Measurements from ENCODE around the gene PRODH2.

Gene PRODH2, protein sequence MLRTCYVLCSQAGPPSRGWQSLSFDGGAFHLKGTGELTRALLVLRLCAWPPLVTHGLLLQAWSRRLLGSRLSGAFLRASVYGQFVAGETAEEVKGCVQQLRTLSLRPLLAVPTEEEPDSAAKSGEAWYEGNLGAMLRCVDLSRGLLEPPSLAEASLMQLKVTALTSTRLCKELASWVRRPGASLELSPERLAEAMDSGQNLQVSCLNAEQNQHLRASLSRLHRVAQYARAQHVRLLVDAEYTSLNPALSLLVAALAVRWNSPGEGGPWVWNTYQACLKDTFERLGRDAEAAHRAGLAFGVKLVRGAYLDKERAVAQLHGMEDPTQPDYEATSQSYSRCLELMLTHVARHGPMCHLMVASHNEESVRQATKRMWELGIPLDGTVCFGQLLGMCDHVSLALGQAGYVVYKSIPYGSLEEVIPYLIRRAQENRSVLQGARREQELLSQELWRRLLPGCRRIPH

DNA sequence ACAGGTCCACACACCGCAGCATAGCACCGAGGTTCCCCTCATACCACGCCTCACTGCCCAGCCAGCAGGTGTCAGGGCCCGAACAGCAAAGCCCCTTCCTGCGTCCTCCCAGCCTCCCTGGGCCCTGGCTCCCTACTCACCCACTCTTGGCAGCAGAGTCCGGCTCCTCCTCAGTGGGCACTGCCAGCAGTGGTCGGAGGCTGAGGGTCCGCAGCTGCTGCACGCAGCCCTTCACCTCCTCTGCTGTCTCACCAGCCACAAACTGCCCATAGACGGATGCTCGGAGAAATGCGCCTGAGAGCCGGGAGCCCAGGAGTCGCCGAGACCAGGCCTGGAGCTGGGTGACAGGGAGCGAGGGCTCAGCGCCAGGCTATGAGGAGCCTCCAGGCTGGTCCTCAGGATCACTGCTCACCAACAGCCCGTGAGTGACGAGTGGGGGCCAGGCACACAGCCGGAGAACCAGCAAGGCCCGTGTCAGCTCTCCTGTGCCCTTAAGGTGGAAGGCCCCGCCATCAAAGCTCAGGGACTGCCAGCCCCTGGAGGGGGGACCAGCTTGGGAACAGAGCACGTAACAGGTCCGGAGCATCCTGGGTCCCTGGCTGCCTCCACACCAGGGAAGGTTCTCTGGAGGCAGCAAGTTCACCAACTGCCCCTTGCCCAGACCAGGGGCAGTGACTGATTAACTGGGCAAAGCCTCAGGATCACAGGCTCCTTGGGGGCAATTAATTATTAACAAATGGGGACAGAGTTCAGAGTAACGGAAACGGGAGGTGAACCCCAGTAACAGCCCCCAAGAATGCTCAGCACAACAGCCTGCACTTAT lies at the start of gene PRODH2:
Gene PRODH2 (minus strand): TSS at position 626 of the 823 bp plus-strand sequence. CDS start 40 bp downstream, at position 586.
- DNase-seq = no peak

DNA sequence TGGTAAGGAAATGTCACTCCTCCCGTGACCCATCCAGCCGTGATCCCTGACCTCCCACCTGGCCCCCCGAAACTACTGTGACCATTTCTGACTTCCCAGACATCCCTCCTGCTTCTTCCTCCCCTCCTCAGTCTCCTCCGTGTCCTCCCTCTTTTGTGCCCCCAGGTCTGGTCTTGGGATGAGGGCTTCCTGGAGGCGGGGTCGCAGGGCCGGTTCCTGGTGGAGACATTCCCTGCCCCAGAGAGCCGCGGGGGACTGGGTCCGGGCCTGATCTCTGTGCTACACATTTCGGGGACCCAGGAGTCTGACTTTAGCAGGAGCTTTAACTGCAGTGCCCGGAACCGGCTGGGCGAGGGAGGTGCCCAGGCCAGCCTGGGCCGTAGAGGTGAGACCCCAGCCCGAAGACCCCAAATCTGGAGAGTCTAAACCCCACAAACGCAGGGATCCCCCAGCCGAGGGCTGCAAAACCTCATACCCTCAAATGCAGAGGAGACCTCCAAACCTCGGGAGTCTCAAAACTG lies 49.1 kb upstream of the PRODH2 start:
- no peak for DNase-seq

GRCh38 chr19:35860818-35861639 lies 48.4 kb upstream of the PRODH2 start:
- no peak for DNase-seq

DNA sequence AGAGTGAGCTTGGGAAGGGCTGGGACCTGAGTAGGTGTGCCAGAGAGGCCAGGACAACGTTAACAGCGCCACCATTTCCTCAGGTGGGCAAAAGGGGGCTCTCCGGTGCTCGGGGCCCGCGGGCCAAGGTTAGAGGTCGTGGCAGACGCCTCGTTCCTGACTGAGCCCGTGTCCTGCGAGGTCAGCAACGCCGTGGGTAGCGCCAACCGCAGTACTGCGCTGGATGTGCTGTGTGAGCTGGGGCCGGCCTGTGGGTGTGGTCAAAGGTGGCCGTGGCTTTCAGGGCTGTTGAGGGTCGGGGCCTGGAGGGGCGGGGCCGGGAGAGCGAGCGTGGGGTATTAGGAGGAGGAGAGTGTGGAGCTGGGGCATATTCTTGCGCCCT lies 47.8 kb upstream of the PRODH2 start:
- DNase-seq = no peak

- DNase-seq = no peak
These were observed 46.8 kb upstream of the PRODH2 start for GRCh38 chr19:35859414-35859813.

- DNase-seq = no peak
These were observed 45.7 kb upstream of the PRODH2 start for GRCh38 chr19:35858311-35858710.

DNA sequence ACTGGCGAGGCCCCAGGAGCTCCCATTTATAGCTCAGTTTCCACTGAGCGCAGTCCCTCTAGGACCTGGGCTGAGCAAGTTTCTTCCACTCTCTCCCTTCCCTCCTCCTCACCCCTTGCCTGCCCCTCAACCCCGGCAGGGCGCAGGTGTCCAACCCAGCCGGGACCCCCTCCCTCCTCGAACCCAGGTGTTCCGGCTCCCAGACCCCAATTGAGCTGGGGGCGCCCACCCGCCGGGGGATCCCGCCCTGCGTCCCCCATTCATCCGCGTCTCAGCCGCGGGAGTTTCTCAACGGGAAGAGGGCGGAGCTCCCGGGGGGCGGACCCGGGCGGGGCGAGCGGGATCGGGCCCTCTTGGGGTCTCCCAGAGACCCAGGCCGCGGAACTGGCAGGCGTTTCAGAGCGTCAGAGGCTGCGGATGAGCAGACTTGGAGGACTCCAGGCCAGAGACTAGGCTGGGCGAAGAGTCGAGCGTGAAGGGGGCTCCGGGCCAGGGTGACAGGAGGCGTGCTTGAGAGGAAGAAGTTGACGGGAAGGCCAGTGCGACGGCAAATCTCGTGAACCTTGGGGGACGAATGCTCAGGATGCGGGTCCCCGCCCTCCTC lies 44.0 kb upstream of the PRODH2 start, which contains the start of gene KIRREL2:
Gene KIRREL2 (plus strand): TSS at position 366 of the 604 bp plus-strand sequence. CDS start 209 bp downstream, at position 575.
- peak in 4 of 6 experiments; percentile 11 to 48 (median 29) for DNase-seq

DNA sequence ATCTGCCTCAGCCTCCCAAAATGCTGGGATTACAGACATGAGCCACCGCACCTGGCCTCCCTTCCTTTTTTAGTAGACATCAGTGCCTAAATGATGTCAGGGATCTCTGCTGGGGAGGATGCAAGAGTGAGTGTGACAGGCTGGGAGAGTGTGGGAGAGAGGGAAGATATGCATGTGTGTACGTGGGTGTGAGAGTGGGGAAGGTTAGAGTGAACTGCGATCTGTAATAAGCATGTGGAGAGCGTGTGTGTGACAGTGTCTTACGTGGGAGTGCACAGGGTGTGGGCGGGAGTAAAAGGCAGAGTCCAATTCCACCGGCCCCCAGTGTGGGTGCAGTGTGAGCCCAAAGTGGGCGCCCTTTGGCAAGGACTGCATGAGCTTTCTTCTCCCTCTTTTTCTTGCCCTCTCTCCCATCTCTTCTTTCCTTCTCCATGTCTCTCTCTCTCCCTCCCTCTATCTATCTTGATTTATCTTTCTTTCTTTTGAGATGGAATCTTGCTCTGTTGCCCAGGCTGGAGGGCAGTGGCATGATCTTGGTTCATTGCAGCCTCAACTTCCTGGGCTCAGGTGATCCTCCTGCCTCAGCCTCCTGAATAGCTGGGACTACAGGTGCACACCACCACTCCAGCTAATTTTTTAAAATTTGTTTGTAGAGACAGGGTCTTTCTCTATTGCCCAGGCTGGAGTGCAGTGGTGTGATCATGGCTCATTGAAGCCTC lies 40.6 kb upstream of the PRODH2 start:
- DNase-seq = no peak

GRCh38 chr19:35852029-35852780 lies 39.6 kb upstream of the PRODH2 start, which contains the start of gene NPHS1:
Gene NPHS1, minus strand, starts transcription at chr19:35852504. Its CDS starts 667 bp downstream, at chr19:35851837.
- DNase-seq = no peak

GRCh38 chr19:35851213-35852028 lies 38.8 kb upstream of the PRODH2 start:
- no peak for DNase-seq

DNA sequence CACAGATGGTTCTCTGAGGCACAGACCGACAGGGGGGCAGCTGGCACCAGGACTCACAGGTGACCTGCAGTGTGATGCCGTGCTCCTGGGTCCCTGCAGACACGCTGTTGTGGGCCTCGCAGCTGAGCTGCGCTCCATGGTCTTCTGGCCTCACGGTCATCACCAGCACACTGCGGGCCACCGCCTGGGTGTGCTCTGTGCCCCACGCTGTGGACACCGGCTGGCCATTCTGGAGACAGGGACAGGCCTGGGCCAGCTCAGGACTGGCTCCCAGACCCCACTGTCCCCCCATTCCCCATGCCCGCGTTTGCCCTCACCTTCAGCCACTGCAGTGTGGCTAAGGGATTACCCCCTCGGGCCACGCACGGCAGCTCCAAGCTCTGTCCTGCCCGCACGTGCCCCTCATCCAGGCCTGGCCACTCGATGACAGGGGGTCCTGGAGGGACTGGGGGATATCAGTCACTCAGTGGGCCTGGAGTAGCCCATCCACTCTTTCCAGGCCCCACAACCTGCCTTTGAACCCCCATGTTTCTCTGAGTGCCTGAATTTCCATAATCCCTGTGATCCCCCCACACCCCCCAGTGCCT lies 36.4 kb upstream of the PRODH2 start:
- no peak for DNase-seq

GRCh38 chr19:35848486-35848885 lies 35.8 kb upstream of the PRODH2 start:
- no peak for DNase-seq

GRCh38 chr19:35847911-35848310 lies 35.3 kb upstream of the PRODH2 start:
- DNase-seq = no peak

- no peak for DNase-seq
These were observed 33.5 kb upstream of the PRODH2 start for GRCh38 chr19:35846038-35846668.

DNA sequence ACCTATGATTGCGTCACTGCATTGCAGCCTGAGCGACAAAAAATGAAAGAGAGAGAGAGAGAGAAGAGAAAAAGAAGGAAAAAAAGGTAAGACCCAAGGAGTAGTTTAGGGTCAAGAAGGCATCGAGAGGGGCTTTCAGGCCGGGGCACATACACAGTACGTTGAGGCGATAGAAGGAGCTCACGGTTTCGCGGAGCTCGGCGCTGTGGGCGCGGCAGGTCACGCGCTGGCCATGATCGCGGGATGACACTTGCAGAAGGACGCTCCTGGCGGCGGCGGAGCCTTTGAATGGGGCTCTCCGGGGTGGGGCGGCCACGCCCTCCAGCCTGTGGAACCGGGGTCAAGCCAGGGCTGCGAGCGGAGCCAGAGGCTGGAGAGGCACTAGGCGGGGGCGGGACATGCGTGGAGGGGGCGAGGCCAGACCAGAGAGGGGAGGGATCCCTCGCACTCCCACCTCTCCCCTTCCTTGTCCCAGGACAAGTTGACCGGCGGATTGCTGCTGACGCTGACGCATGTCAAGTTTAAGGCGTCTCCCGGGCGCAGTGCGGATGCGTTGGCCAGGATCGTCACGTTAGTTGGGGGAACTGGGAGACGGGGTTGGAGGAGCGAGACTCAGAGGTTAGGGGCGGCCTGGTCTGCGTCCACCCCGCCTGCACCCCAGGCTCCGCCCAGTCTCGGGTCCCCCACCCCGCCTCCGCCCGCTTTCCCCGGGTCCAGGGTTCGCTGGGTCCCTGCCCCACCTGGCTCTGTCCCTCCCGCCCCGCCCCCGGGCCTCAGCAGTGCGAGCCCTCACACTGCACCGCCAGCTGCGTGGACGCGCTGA lies 32.8 kb upstream of the PRODH2 start:
- DNase-seq = no peak

DNA sequence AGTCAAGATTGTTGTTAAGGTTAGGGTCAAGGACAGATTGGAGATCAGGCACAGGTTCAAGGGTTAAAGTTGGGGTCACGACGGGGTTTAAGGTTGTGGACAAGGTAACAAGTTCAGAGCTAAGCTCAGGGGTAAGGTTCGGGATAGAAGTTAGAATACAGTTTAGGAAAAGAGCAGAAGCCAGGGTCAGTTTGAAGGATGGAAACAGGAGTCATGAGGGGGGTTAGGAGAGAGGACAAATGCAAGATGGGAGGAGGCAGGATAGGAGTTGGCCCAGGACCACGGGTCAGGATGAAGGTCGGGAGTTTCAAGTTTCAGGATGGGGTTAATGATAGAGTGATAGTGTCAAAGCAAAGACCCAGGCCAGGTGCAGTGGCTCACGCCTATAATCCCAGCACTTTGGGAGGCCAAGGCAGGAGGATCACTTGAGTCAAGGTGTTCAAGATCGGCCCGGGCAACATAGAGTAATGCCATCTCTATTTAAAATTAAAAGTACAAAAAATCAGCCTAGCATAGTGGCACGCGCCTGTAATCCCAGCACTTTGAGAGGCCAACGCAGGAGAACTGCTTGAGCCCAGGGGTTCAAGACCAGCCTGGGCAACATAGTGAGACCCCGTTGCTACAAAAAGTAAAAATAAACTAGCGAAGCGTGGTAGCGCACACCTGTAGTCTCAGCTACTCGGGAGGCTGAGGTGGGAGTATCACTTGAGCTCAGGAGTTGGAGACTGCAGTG lies 32.0 kb upstream of the PRODH2 start:
- DNase-seq = no peak
